Coronary artery (tissue), 2 donors: ENCODE measurements around the gene MB21D2.
A peak's percentile ranks its signal among the peaks of the same experiment; 100 is the strongest.

Experiments used
- DNase-seq: peaks from one replicate; pipeline ENCODE4 v3.0.0-alpha.2; 2017; ENCODE audit warnings: low spot score
- H3K27ac ChIP-seq, 2 donors: fragments of 200-600 bp; sonication (generic); one replicate each; pipeline ENCODE4 v1.5.1; 2016 to 2019
- H3K4me3 ChIP-seq: fragments of 200-600 bp; sonication (generic); 2 replicates; pipeline ENCODE4 v1.5.1; 2016; ENCODE audit warnings: mild to moderate bottlenecking, moderate library complexity
- CTCF ChIP-seq: fragments of 200-600 bp; sonication (generic); IDR thresholded peaks from one replicate; pipeline ENCODE4 v1.5.1; 2019; ENCODE audit warnings: antibody characterized with exemption

The MB21D2 gene

GRCh38 chr3:192812743-192813383 lies 104.8 kb downstream of the MB21D2 start:
- no peak overlapping the region for H3K4me3 ChIP-seq
- DNase-seq = no peak
- TF ChIP-seq CTCF = no peak
- no peak overlapping the region for H3K27ac ChIP-seq

DNA sequence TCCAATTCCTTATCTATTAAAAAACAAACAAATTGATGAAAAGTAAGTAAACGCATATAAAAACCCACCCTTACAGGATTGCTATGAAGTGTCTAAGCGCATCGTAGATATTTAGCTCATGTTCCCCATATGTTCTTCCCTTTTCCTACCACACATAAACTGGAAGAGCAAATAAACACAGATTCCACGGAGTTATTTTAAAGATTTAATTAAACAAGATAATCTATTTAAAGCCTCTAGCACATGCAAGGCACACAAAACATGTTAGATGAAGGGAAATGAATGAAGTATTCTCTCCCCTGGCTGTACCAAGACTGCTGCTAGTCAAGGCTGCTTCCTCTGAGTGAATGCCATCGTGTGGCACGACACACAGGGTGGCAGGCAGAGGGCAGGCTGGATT lies 111.9 kb downstream of the MB21D2 start:
- no peak overlapping the region for H3K27ac ChIP-seq
- H3K4me3 ChIP-seq = no peak overlapping the region
- no peak for TF ChIP-seq CTCF
- no peak for DNase-seq

GRCh38 chr3:192804502-192804901 lies 113.2 kb downstream of the MB21D2 start:
- no peak for DNase-seq
- no peak overlapping the region for H3K27ac ChIP-seq
- no peak overlapping the region for H3K4me3 ChIP-seq
- no peak for TF ChIP-seq CTCF

GRCh38 chr3:192802957-192803899 lies 114.4 kb downstream of the MB21D2 start:
- peak; percentile 27 for TF ChIP-seq CTCF
- DNase-seq = no peak
- no peak overlapping the region for H3K27ac ChIP-seq
- H3K4me3 ChIP-seq = no peak overlapping the region

DNA sequence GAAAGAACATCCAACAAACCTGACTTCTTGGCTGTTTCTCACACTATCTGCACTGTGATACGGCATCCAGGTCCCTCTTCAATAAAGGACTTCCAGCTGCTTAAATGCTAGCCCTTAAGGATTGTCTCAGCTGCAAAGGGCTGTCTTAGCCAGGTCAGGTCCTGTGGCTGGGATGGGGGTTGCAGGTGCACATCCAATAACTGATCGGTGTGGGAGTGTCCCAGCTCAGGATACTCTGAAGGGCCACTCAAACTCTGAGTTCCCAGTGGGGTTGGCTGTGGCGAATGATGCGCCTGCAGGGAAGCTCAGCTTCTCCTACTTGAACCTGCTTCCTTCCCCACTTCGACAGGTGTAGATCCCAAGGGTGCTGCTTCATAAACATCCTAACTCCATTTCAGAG lies 115.7 kb downstream of the MB21D2 start:
- TF ChIP-seq CTCF = no peak
- H3K27ac ChIP-seq = no peak overlapping the region
- H3K4me3 ChIP-seq = no peak overlapping the region
- no peak for DNase-seq

GRCh38 chr3:192799721-192800120 lies 117.9 kb downstream of the MB21D2 start:
- TF ChIP-seq CTCF = no peak
- DNase-seq = no peak
- no peak overlapping the region for H3K4me3 ChIP-seq
- no peak overlapping the region for H3K27ac ChIP-seq

- Histone ChIP-seq H3K27ac (no peak overlapping the region), H3K4me3 (no peak overlapping the region)
- DNase-seq = no peak
- TF ChIP-seq CTCF = no peak
These were observed 122.6 kb downstream of the MB21D2 start for GRCh38 chr3:192795021-192795420.
